G401 (cell line): ENCODE measurements around the gene ARF1. TPM values are rescaled to one million over a fixed set of nuclear protein-coding genes. Genes with fewer than 3 reads are reported as not detected.
A peak's percentile ranks its signal among the peaks of the same experiment; 100 is the strongest.

Experiments
- DNase-seq: peaks from one replicate; pipeline ENCODE4 v3.0.0-alpha.2; 2015; ENCODE audit warnings: low spot score
- in situ Hi-C: cut with HindIII; loops from 2 replicates; pipeline ENCODE4 v1.10.0; 2016; ENCODE audit warnings: low sequenced_read_pairs, mixed read lengths
- total RNA-seq: library from RNA; depleted of rRNA; stranded (reverse); fragments of >200 nt; shearing (Covaris generic); gene quantifications from 2 replicates; pipeline ENCODE4 v1.2.3, GENCODE V29; 2014; rRNA removed

ARF1 gene
- 298 and 328 TPM in 2 replicates for total RNA-seq

GRCh38 chr1:228082214-228082917, at the start of gene ARF1:
ARF1 (plus strand) TSS chr1:228082708; CDS start chr1:228097115, 14,407 bp downstream.
- in situ Hi-C loops = no loop called here
- peak; percentile 92 for DNase-seq

GRCh38 chr1:228033376-228033775, 49.1 kb upstream of the ARF1 start:
- DNase-seq = no peak
- in situ Hi-C loops = no loop called here

- no peak for DNase-seq
- in situ Hi-C loops = no loop called here
Observed at GRCh38 chr1:228034954-228035837, 47.3 kb upstream of the ARF1 start.

- in situ Hi-C loops = no loop called here
Observed at GRCh38 chr1:228035844-228036243, 46.7 kb upstream of the ARF1 start.

GRCh38 chr1:228036701-228037231, 45.7 kb upstream of the ARF1 start:
- DNase-seq = no peak

More at GRCh38 chr1:228035844-228036243, 46.7 kb upstream of the ARF1 start:
- no peak for DNase-seq

GRCh38 chr1:228037401-228038386, 44.8 kb upstream of the ARF1 start:
- no peak for DNase-seq
- in situ Hi-C loops = no loop called here

More at GRCh38 chr1:228036701-228037231, 45.7 kb upstream of the ARF1 start:
- in situ Hi-C loops = no loop called here

GRCh38 chr1:228038387-228039005, 44.0 kb upstream of the ARF1 start:
- DNase-seq = no peak
- in situ Hi-C loops = no loop called here

- in situ Hi-C loops = no loop called here
- DNase-seq = no peak
Observed at GRCh38 chr1:228039006-228039903, 43.3 kb upstream of the ARF1 start.

- in situ Hi-C loops = no loop called here
- no peak for DNase-seq
Observed at GRCh38 chr1:228039986-228040385, 42.5 kb upstream of the ARF1 start.

- no peak for DNase-seq
- in situ Hi-C loops = no loop called here
Observed at GRCh38 chr1:228041316-228041715, 41.2 kb upstream of the ARF1 start.

GRCh38 chr1:228042508-228042907, 40.0 kb upstream of the ARF1 start:
- in situ Hi-C loops = no loop called here
- no peak for DNase-seq

GRCh38 chr1:228043281-228043848, 39.1 kb upstream of the ARF1 start:
- in situ Hi-C loops = no loop called here

GRCh38 chr1:228044961-228045360, 37.5 kb upstream of the ARF1 start:
- no peak for DNase-seq
- in situ Hi-C loops = no loop called here

More at GRCh38 chr1:228043281-228043848, 39.1 kb upstream of the ARF1 start:
- DNase-seq = no peak

- in situ Hi-C loops = no loop called here
- DNase-seq = no peak
Observed at GRCh38 chr1:228045405-228045804, 37.1 kb upstream of the ARF1 start.

- in situ Hi-C loops = no loop called here
- no peak for DNase-seq
Observed at GRCh38 chr1:228045871-228046270, 36.6 kb upstream of the ARF1 start.

GRCh38 chr1:228046421-228047182, 35.9 kb upstream of the ARF1 start:
- in situ Hi-C loops = no loop called here
- no peak for DNase-seq

GRCh38 chr1:228047183-228047466, 35.4 kb upstream of the ARF1 start:
- in situ Hi-C loops = no loop called here
- no peak for DNase-seq
